GM23248 (cell line): ENCODE measurements around the gene FBXO42.

Experiments used
- EZH2 ChIP-seq: fragments of 200-600 bp; sonication (generic); IDR thresholded peaks from 2 replicates; pipeline ENCODE4 v1.6.1; 2018; ENCODE audit warnings: antibody characterized with exemption, mild to moderate bottlenecking; ENCODE audit not compliant: insufficient read depth, poor library complexity, severe bottlenecking
- EZH2phosphoT487 ChIP-seq: fragments of 200-600 bp; sonication (generic); IDR thresholded peaks from 2 replicates; pipeline ENCODE4 v1.6.1; 2018; ENCODE audit warnings: antibody characterized with exemption, moderate library complexity, mild to moderate bottlenecking, low read depth; ENCODE audit not compliant: insufficient read depth

GRCh38 chr1:16208270-16208987 is 143.9 kb downstream of the FBXO42 start:
- TF ChIP-seq EZH2phosphoT487 (no peak), EZH2 (no peak)
